HG02571 (cell line): Measurements from ENCODE around the gene ARSA.
"Not testable (repeated sequence)": the region's sequence is repeated elsewhere in the genome, so short reads cannot be mapped to it uniquely, and the experiment has no call there.

Source experiments
- ATAC-seq: cut with Tn5 transposase; IDR thresholded peaks from one replicate; pipeline ENCODE4 v1.9.1; 2021; ENCODE audit warnings: mild to moderate bottlenecking, moderate library complexity; ENCODE audit not compliant: unreplicated experiment

Gene ARSA

GRCh38 chr22:50624347-50625130, 3.4 kb downstream of the ARSA start:
- ATAC-seq = no peak

GRCh38 chr22:50622723-50623327, 5.1 kb downstream of the ARSA start:
- no peak for ATAC-seq

GRCh38 chr22:50621948-50622722, 5.8 kb downstream of the ARSA start:
- ATAC-seq = no peak

- ATAC-seq = no peak
Measured at GRCh38 chr22:50621356-50621880, 6.5 kb downstream of the ARSA start.

- peak; percentile 56 for ATAC-seq
Measured at GRCh38 chr22:50620593-50621355, 7.2 kb downstream of the ARSA start.

GRCh38 chr22:50614296-50614695, 13.7 kb downstream of the ARSA start:
- ATAC-seq = not testable (repeated sequence)

GRCh38 chr22:50613291-50613981, 14.5 kb downstream of the ARSA start:
- ATAC-seq = no peak

- no peak for ATAC-seq
Measured at GRCh38 chr22:50612528-50613221, 15.3 kb downstream of the ARSA start.

- ATAC-seq = no peak
Measured at GRCh38 chr22:50612168-50612527, 15.8 kb downstream of the ARSA start.

- no peak for ATAC-seq
Measured at GRCh38 chr22:50611341-50612060, 16.5 kb downstream of the ARSA start.

- no peak for ATAC-seq
Measured at GRCh38 chr22:50610581-50610980, 17.4 kb downstream of the ARSA start.

GRCh38 chr22:50610041-50610451, 17.9 kb downstream of the ARSA start:
- no peak for ATAC-seq

- no peak for ATAC-seq
Measured at GRCh38 chr22:50609599-50609998, 18.4 kb downstream of the ARSA start.

GRCh38 chr22:50608996-50609395, 19.0 kb downstream of the ARSA start:
- ATAC-seq = no peak

- not testable (repeated sequence) for ATAC-seq
Measured at GRCh38 chr22:50608058-50608840, 19.7 kb downstream of the ARSA start.

GRCh38 chr22:50607659-50608020, 20.3 kb downstream of the ARSA start:
- ATAC-seq = no peak

- no peak for ATAC-seq
Measured at GRCh38 chr22:50606946-50607658, 20.9 kb downstream of the ARSA start.
